OCI-LY1 (cell line): Measurements from ENCODE around the gene EPB41.
"Not testable (repeated sequence)": the region's sequence is repeated elsewhere in the genome, so short reads cannot be mapped to it uniquely, and the experiment has no call there.

Source experiments
- H2AFZ ChIP-seq: fragments of 200-600 bp; sonication (generic), shearing (Covaris generic); 2 replicates; pipeline ENCODE4 v1.6.0; 2014; ENCODE audit warnings: antibody characterized with exemption, mild to moderate bottlenecking, low read length
- H3F3A ChIP-seq: fragments of 200-600 bp; sonication (generic), shearing (Covaris generic); 2 replicates; pipeline ENCODE4 v1.6.0; 2014; ENCODE audit warnings: mild to moderate bottlenecking, antibody characterized with exemption, low read length, moderate library complexity; ENCODE audit not compliant: insufficient read depth
- H3K27ac ChIP-seq: fragments of 200-600 bp; sonication (generic); 2 replicates; pipeline ENCODE4 v1.5.1; 2014; ENCODE audit warnings: low read length, mixed run types, mild to moderate bottlenecking, low read depth; ENCODE audit not compliant: poor library complexity, severe bottlenecking
- H3K27me3 ChIP-seq: fragments of 200-600 bp; sonication (generic); 2 replicates; pipeline ENCODE4 v1.6.0; 2014; ENCODE audit warnings: antibody characterized with exemption, mild to moderate bottlenecking, low read length, moderate library complexity; ENCODE audit not compliant: insufficient read depth
- H3K36me3 ChIP-seq: fragments of 200-600 bp; sonication (generic); 2 replicates; pipeline ENCODE4 v1.6.1; 2014; ENCODE audit warnings: mild to moderate bottlenecking, antibody characterized with exemption, low read length, moderate library complexity, mixed read lengths; ENCODE audit not compliant: insufficient read depth
- H3K4me1 ChIP-seq: fragments of 200-600 bp; sonication (generic); 2 replicates; pipeline ENCODE4 v1.5.1; 2014; ENCODE audit warnings: mild to moderate bottlenecking, low read length, moderate library complexity; ENCODE audit not compliant: insufficient read depth, severe bottlenecking
- H3K4me2 ChIP-seq: fragments of 200-600 bp; sonication (generic), shearing (Covaris generic); 2 replicates; pipeline ENCODE4 v1.6.1; 2014; ENCODE audit warnings: low read length
- H3K4me3 ChIP-seq: fragments of 200-600 bp; sonication (generic); 2 replicates; pipeline ENCODE4 v1.5.1; 2014; ENCODE audit warnings: low read length, low read depth, mild to moderate bottlenecking, mixed read lengths; ENCODE audit not compliant: poor library complexity, severe bottlenecking
- H3K79me2 ChIP-seq: fragments of 200-600 bp; shearing (Covaris generic); 2 replicates; pipeline ENCODE4 v1.6.1; 2016; ENCODE audit warnings: mixed run types, low read length, mixed read lengths; ENCODE audit not compliant: insufficient read depth
- H3K9ac ChIP-seq: fragments of 200-600 bp; sonication (generic), shearing (Covaris generic); 2 replicates; pipeline ENCODE4 v1.6.1; 2014; ENCODE audit warnings: mild to moderate bottlenecking, low read length, mixed read lengths
- H3K9me2 ChIP-seq: fragments of 200-600 bp; sonication (generic), shearing (Covaris generic); 2 replicates; pipeline ENCODE4 v1.6.1; 2014; ENCODE audit warnings: low read depth, mild to moderate bottlenecking, low read length, mixed read lengths
- H3K9me3 ChIP-seq: fragments of 200-600 bp; shearing (Covaris generic); 2 replicates; pipeline ENCODE4 v1.6.1; 2014; ENCODE audit warnings: low read length, mixed read lengths
- H4K20me1 ChIP-seq: fragments of 200-600 bp; sonication (generic), shearing (Covaris generic); 2 replicates; pipeline ENCODE4 v1.6.0; 2016; ENCODE audit warnings: mild to moderate bottlenecking, low read length; ENCODE audit not compliant: insufficient read depth
- EZH2 ChIP-seq: fragments of 200-600 bp; sonication (generic), shearing (Covaris generic); IDR thresholded peaks from 2 replicates; pipeline ENCODE4 v1.8.0; 2017; ENCODE audit warnings: borderline replicate concordance, mixed run types, mild to moderate bottlenecking, antibody characterized with exemption, low read length, moderate library complexity, mixed read lengths
- TF ChIP-seq, protein P1 (sequence below): fragments of 200-600 bp; sonication (generic), shearing (Covaris generic); IDR thresholded peaks from 2 replicates; pipeline ENCODE4 v1.5.1; 2017; ENCODE audit warnings: mild to moderate bottlenecking, antibody characterized with exemption, low read length, moderate library complexity, mixed read lengths

EPB41 gene

DNA sequence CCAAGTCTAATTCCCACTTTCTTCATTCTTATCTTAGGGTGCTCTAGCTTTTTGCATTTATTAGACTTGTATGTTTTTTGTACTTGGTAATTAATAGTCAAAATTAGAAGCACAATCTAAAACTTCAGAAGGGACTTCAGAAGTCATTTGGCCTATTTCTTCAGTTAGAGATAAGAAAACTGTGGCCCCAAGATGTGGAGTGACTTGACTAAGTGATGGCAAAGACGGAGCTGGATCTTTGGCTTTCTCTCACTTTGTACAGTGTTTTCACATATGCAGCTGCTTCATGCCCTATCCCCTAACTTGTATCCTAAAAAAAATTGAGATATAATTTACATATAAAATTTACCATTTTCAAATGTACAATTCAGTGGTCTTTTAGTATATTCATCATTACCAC lies 21.7 kb downstream of the EPB41 start:
- Histone ChIP-seq H3F3A (no peaks in the 10 kb centered on the region), H3K27ac (no peak overlapping the region), H3K4me3 (no peak overlapping the region), H3K36me3 (peaks cover 54% of the 10 kb centered on the region), H3K9me3 (peaks cover 22% of the 10 kb centered on the region), H4K20me1 (no peaks in the 10 kb centered on the region), H3K9ac (no peak overlapping the region), H3K27me3 (no peaks in the 10 kb centered on the region), H2AFZ (no peak overlapping the region), H3K9me2 (no peaks in the 10 kb centered on the region), H3K4me1 (no peaks in the 10 kb centered on the region), H3K4me2 (no peak overlapping the region), H3K79me2 (peaks cover 98% of the 10 kb centered on the region)
- TF ChIP-seq EZH2 = no peak
- TF ChIP-seq, protein P1, sequence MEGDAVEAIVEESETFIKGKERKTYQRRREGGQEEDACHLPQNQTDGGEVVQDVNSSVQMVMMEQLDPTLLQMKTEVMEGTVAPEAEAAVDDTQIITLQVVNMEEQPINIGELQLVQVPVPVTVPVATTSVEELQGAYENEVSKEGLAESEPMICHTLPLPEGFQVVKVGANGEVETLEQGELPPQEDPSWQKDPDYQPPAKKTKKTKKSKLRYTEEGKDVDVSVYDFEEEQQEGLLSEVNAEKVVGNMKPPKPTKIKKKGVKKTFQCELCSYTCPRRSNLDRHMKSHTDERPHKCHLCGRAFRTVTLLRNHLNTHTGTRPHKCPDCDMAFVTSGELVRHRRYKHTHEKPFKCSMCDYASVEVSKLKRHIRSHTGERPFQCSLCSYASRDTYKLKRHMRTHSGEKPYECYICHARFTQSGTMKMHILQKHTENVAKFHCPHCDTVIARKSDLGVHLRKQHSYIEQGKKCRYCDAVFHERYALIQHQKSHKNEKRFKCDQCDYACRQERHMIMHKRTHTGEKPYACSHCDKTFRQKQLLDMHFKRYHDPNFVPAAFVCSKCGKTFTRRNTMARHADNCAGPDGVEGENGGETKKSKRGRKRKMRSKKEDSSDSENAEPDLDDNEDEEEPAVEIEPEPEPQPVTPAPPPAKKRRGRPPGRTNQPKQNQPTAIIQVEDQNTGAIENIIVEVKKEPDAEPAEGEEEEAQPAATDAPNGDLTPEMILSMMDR = no peak

DNA sequence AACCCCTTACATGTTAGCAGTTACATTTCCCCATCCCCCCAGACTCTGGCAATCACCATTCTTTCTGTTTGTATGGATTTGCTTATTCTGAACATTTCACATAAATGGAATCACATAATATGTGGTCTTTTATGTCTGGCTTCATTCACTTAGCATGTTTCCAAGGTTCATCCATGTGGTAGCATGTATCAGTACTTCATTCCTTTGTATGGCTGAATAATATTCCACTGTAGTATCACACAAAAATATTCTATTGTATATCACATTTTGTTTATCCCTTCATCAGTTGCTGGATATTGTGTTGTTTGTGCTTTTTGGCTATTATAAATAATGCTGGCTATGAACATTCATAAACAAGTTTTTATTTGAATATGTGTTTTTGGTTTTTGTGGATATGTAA lies 22.2 kb downstream of the EPB41 start:
- Histone ChIP-seq H3K4me2 (no peak overlapping the region), H3K9ac (no peak overlapping the region), H3K9me3 (peaks cover 22% of the 10 kb centered on the region), H2AFZ (no peak overlapping the region), H3K36me3 (peaks cover 56% of the 10 kb centered on the region), H3K27ac (no peak overlapping the region), H3F3A (no peaks in the 10 kb centered on the region), H3K9me2 (no peaks in the 10 kb centered on the region), H3K4me3 (no peak overlapping the region), H4K20me1 (no peaks in the 10 kb centered on the region), H3K27me3 (no peaks in the 10 kb centered on the region), H3K79me2 (peaks cover 97% of the 10 kb centered on the region), H3K4me1 (no peaks in the 10 kb centered on the region)
- TF ChIP-seq EZH2 = no peak
- TF ChIP-seq, protein P1 = no peak

DNA sequence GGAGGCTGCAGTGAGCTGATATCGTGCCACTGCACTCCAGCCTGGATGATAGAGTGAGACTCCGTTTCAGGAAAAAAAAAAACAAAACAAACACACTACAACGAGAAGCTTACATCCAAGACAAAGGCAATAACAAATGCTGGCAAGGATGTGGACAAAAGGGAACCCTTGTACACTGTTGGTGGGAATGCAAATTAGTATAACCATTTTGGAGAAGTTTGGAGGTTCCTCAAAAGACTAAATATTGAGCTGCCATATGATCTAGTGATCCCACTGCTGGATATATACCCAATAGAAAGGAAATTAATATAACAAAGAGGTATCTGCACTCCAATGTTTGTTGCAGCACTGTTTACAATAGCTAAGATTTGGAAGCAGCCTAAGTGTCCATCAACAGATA lies 29.2 kb downstream of the EPB41 start:
- H3K4me2 ChIP-seq, H3K4me3 ChIP-seq, H4K20me1 ChIP-seq, H3K4me1 ChIP-seq, H2AFZ ChIP-seq, H3F3A ChIP-seq, H3K27me3 ChIP-seq, H3K9ac ChIP-seq, H3K27ac ChIP-seq, H3K9me3 ChIP-seq, H3K9me2 ChIP-seq: not testable (repeated sequence)
- Histone ChIP-seq H3K36me3 (peaks cover 25% of the 10 kb centered on the region), H3K79me2 (peaks cover 76% of the 10 kb centered on the region)

DNA sequence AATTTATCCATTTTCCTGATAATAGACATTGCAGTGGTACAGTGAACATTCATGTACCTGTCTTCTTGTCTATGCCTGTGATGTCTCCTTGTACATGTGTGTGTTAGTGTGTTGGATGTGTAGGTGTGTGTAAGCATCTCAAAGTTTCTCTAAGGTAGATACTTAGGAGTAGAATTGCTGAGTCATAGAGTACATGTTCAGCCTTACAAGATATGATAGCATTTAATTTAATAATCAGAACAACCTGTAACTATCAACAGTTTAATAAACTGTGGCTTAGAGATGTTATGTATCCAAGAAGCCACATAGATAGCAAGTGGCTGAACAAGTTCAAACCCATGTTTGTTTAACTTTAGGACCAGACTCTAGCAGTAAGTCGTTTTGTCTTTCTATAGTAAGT lies 35.6 kb downstream of the EPB41 start:
- no peaks in the 10 kb centered on the region for H3K9me2 ChIP-seq
- no peaks in the 10 kb centered on the region for H3K9me3 ChIP-seq
- H4K20me1 ChIP-seq = no peaks in the 10 kb centered on the region
- H3K4me3 ChIP-seq = no peak overlapping the region
- no peak overlapping the region for H2AFZ ChIP-seq
- H3K4me2 ChIP-seq = no peak overlapping the region
- H3F3A ChIP-seq = no peaks in the 10 kb centered on the region
- no peaks in the 10 kb centered on the region for H3K27me3 ChIP-seq
- H3K79me2 ChIP-seq = peaks cover 41% of the 10 kb centered on the region
- TF ChIP-seq, protein P1 = no peak
- no peak for TF ChIP-seq EZH2
- peak overlapping the region; percentile 14 for H3K27ac ChIP-seq
- H3K4me1 ChIP-seq = peaks cover 10% of the 10 kb centered on the region
- 0 out of 2 replicates have a peak, but pooled peaks cover 7% of the 10 kb centered on the region for H3K36me3 ChIP-seq
- H3K9ac ChIP-seq = no peak overlapping the region
